Epithelial cell of proximal tubule (primary cell): ENCODE data around the gene TNFAIP8. TPM values are rescaled to one million over a fixed set of nuclear protein-coding genes. Genes with fewer than 3 reads are reported as not detected.

Experiments
- DNase-seq: peaks from one replicate; pipeline ENCODE4 v3.0.0-alpha.2; 2011; ENCODE audit warnings: low read depth
- H3K4me3 ChIP-seq: 2 replicates; pipeline ENCODE4 v1.5.1; 2011; ENCODE audit warnings: low read depth, mild to moderate bottlenecking, low read length
- CTCF ChIP-seq: conservative IDR thresholded peaks from 2 replicates; pipeline ENCODE4 v1.5.1; 2012; ENCODE audit warnings: low read depth, mild to moderate bottlenecking, low read length
- total RNA-seq: library from RNA; depleted of rRNA; stranded (reverse); fragments of >200 nt; gene quantifications from 2 replicates; pipeline ENCODE4 v1.2.3, GENCODE V29; 2015

TNFAIP8 gene
- total RNA-seq, 1 donor from 2014 or later = 60.9 TPM

- no peak for DNase-seq
- no peak for TF ChIP-seq CTCF
- H3K4me3 ChIP-seq = no peak overlapping the region
Observed at GRCh38 chr5:119339965-119340364, 15.9 kb upstream of the TNFAIP8 start.

- H3K4me3 ChIP-seq = no peak overlapping the region
- TF ChIP-seq CTCF = no peak
- DNase-seq = no peak
Observed at GRCh38 chr5:119340597-119341218, 15.1 kb upstream of the TNFAIP8 start.

DNA sequence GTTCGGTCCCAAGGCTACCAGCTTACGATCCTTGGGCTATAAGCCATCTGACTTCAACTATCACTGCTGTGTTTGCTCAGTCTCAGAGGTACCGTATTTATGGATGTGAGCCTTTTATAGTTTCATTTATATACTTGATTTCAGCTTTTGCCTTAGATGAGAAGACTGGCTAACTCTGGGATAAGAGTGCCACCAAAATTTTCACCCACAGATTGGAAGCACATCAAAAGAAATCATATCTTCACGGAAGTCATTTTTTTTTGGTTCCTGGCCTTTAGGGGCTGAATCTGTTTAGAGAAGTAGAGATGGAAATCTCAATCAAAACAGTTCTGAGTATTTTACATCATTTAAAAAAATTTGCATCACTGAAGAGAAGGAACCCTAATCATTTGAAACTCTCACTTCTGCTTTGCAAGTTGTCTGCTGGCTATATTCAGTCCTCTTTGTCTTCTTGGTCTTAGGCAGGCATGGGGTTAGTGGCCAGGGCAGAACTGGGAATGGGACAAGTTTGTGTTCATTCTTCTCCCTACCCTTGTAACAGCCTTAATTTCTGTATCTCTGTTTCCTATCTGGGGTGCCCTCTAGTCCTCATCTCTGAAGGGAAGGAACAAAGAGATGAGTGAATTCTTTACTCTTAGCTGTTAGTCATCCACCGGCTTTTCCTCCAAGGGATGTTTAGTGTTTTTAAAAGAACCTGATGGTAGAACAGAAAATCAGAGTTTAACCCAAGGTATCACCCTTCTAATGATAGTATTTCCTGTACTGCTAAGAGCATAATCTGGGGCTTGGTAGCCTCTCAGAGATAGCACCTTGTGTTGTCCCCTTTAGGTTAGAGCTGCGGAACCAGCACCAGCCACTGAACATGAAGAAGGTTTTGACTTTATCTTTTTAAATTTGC is 14.1 kb upstream of the TNFAIP8 start:
- DNase-seq = no peak
- no peak for TF ChIP-seq CTCF
- no peak overlapping the region for H3K4me3 ChIP-seq

GRCh38 chr5:119342406-119342805 is 13.4 kb upstream of the TNFAIP8 start:
- no peak for DNase-seq
- TF ChIP-seq CTCF = no peak

GRCh38 chr5:119343052-119343451 is 12.8 kb upstream of the TNFAIP8 start:
- DNase-seq = no peak
- no peak overlapping the region for H3K4me3 ChIP-seq
- no peak for TF ChIP-seq CTCF

More at GRCh38 chr5:119342406-119342805, 13.4 kb upstream of the TNFAIP8 start:
- no peak overlapping the region for H3K4me3 ChIP-seq

- no peak for DNase-seq
- no peak for TF ChIP-seq CTCF
- H3K4me3 ChIP-seq = no peak overlapping the region
Observed at GRCh38 chr5:119343766-119344165, 12.1 kb upstream of the TNFAIP8 start.

- DNase-seq = no peak
- no peak for TF ChIP-seq CTCF
- H3K4me3 ChIP-seq = no peak overlapping the region
Observed at GRCh38 chr5:119344231-119344630, 11.6 kb upstream of the TNFAIP8 start.
